ENCODE data around the gene KDM6A. TPM values are rescaled to one million over a fixed set of nuclear protein-coding genes. Genes with fewer than 3 reads are reported as not detected.

Gene KDM6A
- total and polyA plus RNA-seq, 9 of the 15 experiments (the other 6 are each of a cell fraction or from before 2014, with no cell fraction given): 8.4 to 34.3 (median 22.9) TPM

Other genes with a start within 250 kb of the KDM6A start
- 0.14 and 0.73 TPM in 2 replicates for gene DUSP21, start 29.2 kb upstream of the KDM6A start, total RNA-seq (2014; rRNA removed)
- gene DUSP21, start 29.2 kb upstream of the KDM6A start, total RNA-seq (2014; rRNA removed; fragmentation: Illumina TruSeq; extraction: Trizol): 0.93 and 1.2 TPM in 2 replicates
- 0.45 and 0.51 TPM in 2 replicates for gene DUSP21, start 29.2 kb upstream of the KDM6A start, total RNA-seq (2015; rRNA removed; fragmentation: Illumina TruSeq; extraction: Trizol)
- gene DUSP21, start 29.2 kb upstream of the KDM6A start, total RNA-seq (2021): 0.85 and 1.3 TPM in 2 replicates
- gene DUSP21, start 29.2 kb upstream of the KDM6A start, polyA plus RNA-seq (2011; rRNA removed): 0.73 and 1.1 TPM in 2 replicates
- 1.8 and 2.4 TPM in 2 replicates for gene DUSP21, start 29.2 kb upstream of the KDM6A start, polyA plus RNA-seq (2014; fragmentation: Illumina TruSeq; extraction: Trizol)
- 1 to 10 TPM; 2.0 to 2.5 TPM for gene DUSP21, start 29.2 kb upstream of the KDM6A start, polyA plus RNA-seq (2014; fragmentation: Nextera tagmentation; extraction: Ambion mirVana)
- gene DUSP21, start 29.2 kb upstream of the KDM6A start, polyA plus RNA-seq (2014; rRNA removed): 1.5 and 3.0 TPM in 2 replicates